BE2C (cell line): ENCODE results near the gene NPIPB6.

Source experiments
- DNase-seq: peaks from one replicate; pipeline ENCODE4 v3.0.0-alpha.2; 2020
- H3K27me3 ChIP-seq: fragments of 250-450 bp; sonication (Bioruptor Pico); 2 replicates; pipeline ENCODE4 v1.5.1; 2020; ENCODE audit warnings: mild to moderate bottlenecking
- H3K36me3 ChIP-seq: fragments of 250-450 bp; sonication (Bioruptor Pico); 2 replicates; pipeline ENCODE4 v1.5.1; 2020; ENCODE audit warnings: mild to moderate bottlenecking
- H3K4me1 ChIP-seq: fragments of 250-450 bp; sonication (Bioruptor Pico); 2 replicates; pipeline ENCODE4 v1.5.1; 2020
- H3K4me3 ChIP-seq: 2 replicates; pipeline ENCODE4 v1.5.1; 2011; ENCODE audit warnings: low read depth, low read length
- H3K9me3 ChIP-seq: fragments of 250-450 bp; sonication (Bioruptor Pico); 2 replicates; pipeline ENCODE4 v1.5.1; 2020
- TF ChIP-seq, protein P1 (sequence below): IDR thresholded peaks from 2 replicates; pipeline ENCODE4 v1.5.1; 2012; ENCODE audit warnings: mild to moderate bottlenecking, low read depth, low read length

The NPIPB6 gene

DNA sequence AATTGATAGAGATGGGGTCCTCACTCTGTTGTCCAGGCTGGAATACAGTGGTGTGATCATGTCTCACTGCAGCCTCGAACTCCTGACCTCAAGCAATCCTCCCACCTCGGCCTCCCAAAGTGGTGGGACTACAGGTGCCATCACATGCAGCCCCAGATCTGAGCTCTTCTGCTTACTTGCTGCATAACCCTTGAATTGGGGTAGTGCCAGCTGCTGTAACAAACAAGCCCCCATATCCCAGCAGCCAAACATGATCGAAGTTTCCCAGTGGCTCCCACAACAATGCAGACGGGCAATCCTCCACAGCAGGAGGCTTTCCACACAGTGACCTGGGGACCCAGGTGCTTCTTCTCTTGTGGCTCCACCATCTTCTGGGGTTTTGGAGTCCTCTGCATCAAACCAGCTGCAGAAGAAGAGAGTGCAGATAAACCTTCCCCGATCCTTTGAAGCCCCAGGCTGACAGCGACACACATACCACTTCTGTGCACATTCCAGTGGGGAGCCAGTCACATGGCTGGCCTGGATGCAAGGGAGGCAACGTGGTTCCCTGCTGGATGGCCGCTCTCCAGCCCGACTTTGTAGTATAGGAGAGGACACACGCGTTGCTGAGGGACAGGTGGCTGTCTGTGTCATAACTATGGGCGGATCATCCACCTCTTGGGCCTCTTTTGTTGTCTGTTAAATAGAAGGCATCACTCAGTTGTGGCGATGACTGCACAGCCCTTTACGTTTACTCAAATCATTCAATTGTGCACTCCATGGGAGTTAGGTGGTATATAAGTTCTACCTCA lies 54.3 kb downstream of the NPIPB6 start:
- no peak overlapping the region for H3K4me3 ChIP-seq
- no peak for DNase-seq
- H3K36me3 ChIP-seq, result no peaks in the 10 kb centered on the region
- H3K4me1 ChIP-seq, result no peaks in the 10 kb centered on the region
- TF ChIP-seq, protein P1, sequence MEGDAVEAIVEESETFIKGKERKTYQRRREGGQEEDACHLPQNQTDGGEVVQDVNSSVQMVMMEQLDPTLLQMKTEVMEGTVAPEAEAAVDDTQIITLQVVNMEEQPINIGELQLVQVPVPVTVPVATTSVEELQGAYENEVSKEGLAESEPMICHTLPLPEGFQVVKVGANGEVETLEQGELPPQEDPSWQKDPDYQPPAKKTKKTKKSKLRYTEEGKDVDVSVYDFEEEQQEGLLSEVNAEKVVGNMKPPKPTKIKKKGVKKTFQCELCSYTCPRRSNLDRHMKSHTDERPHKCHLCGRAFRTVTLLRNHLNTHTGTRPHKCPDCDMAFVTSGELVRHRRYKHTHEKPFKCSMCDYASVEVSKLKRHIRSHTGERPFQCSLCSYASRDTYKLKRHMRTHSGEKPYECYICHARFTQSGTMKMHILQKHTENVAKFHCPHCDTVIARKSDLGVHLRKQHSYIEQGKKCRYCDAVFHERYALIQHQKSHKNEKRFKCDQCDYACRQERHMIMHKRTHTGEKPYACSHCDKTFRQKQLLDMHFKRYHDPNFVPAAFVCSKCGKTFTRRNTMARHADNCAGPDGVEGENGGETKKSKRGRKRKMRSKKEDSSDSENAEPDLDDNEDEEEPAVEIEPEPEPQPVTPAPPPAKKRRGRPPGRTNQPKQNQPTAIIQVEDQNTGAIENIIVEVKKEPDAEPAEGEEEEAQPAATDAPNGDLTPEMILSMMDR, result no peak
- H3K27me3 ChIP-seq, result no peaks in the 10 kb centered on the region
- no peaks in the 10 kb centered on the region for H3K9me3 ChIP-seq

DNA sequence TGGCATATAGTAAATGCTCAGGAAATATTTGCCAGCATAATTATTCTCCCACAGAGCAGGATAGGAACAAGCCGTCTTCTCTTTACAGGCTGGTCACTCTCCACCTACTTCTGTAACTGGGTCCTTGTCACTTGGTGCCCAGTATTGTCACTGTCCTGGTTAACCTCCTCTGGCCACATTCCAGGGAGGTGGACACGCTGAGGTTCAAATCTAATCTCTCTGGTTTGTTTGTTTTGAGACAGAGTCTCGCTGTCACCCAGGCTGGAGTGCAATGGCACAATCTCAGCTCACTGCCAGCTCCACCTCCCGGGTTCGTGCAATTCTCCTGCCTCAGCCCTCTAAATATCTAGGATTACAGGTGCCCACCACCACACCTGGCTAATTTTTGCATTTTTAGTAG lies 55.4 kb downstream of the NPIPB6 start:
- TF ChIP-seq, protein P1, result no peak
- no peak for DNase-seq
- Histone ChIP-seq H3K9me3 (no peaks in the 10 kb centered on the region), H3K27me3 (no peaks in the 10 kb centered on the region), H3K4me3 (no peak overlapping the region), H3K36me3 (no peaks in the 10 kb centered on the region), H3K4me1 (no peaks in the 10 kb centered on the region)

DNA sequence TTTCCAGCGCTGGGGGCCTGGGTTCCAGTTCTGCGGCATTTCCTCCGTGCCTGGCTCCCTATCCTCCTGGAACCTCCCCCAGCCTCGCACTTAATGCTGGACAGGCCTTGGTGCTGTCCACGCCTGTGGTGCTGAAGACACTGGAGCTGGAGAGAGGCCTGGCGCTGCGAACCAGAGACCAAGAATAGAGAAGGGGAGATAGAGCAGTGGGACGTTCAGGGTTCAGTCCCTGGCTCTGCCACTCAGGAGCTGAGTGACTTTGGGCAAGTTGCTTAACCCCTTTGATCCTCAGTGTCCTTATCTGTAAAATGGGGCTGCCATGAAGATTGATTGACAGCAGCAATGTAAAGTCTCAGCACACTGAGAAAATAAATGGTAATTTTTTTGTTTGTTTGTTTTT lies 59.1 kb downstream of the NPIPB6 start:
- DNase-seq, result no peak
- no peaks in the 10 kb centered on the region for H3K27me3 ChIP-seq
- TF ChIP-seq, protein P1, result no peak

DNA sequence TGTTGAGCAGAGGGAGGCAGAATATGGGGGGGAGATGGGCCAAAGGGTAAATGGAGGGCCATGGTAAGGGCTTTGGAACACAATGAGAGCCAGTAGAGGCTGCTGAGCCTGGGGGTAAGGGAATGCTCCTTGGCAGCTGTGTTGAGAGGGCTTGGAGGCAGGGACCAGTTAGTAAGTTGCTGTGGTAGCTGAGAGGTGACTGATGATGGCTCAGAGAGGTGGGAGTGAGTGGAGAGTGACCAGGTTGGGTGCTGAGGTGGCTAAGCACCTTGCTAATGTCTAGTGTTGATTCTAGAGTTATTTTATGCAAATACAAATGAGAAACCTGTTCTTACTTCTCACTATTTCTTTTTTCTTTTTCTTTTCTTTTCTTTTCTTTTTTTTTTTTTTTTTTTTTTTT lies 60.2 kb downstream of the NPIPB6 start:
- no peaks in the 10 kb centered on the region for H3K9me3 ChIP-seq
- no peak overlapping the region for H3K4me3 ChIP-seq
- TF ChIP-seq, protein P1, result no peak
- H3K27me3 ChIP-seq, result no peaks in the 10 kb centered on the region
- no peaks in the 10 kb centered on the region for H3K36me3 ChIP-seq
- DNase-seq, result no peak
- no peaks in the 10 kb centered on the region for H3K4me1 ChIP-seq

More for the DNA sequence above, 59.1 kb downstream of the NPIPB6 start:
- Histone ChIP-seq H3K36me3 (no peaks in the 10 kb centered on the region), H3K4me1 (no peaks in the 10 kb centered on the region), H3K9me3 (no peaks in the 10 kb centered on the region), H3K4me3 (no peak overlapping the region)

DNA sequence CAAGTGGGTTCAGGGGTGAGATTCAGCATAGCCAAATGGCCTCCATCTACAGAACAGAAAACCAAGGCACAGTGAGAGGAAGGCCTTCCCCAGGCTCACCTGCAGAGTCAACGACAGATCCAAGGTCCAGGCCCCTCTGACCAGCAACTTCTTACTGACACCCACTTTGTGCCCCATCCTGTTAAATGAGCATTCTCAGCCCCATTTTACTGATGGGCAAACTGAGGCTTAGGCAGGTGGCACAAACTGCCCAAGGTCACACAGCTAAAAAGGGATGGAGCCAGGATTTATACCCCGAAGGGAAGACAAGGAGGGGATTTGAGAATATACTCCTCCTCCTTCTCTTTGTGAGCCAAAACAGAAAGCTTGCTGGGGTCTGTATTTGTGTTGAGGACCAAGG lies 61.7 kb downstream of the NPIPB6 start:
- Histone ChIP-seq H3K9me3 (no peaks in the 10 kb centered on the region), H3K27me3 (no peaks in the 10 kb centered on the region), H3K4me3 (no peak overlapping the region), H3K36me3 (no peaks in the 10 kb centered on the region), H3K4me1 (no peaks in the 10 kb centered on the region)
- no peak for DNase-seq
- TF ChIP-seq, protein P1, result no peak

DNA sequence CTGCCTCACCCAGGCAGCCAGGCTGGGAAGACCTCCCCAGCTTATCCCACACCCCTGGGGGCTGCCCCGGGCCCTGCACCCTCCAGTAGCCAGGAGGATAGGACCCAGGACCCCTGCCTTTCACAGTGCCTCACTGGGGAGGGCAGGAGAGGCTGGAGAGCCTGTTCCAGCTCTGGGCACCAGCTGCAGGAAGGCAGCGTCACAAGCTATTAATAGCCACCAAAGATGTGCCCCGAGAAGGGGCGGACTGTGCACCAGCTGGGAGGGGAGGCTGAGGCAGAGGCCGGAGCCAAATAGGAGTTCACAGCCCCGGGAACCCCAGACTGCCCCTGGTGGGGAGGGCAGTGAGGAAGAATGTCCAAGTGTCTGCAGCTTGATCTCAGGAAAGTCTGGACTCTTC lies 62.2 kb downstream of the NPIPB6 start:
- H3K36me3 ChIP-seq, result no peaks in the 10 kb centered on the region
- no peaks in the 10 kb centered on the region for H3K4me1 ChIP-seq
- H3K27me3 ChIP-seq, result no peaks in the 10 kb centered on the region
- no peak overlapping the region for H3K4me3 ChIP-seq
- no peak for DNase-seq
- TF ChIP-seq, protein P1, result no peak
- no peaks in the 10 kb centered on the region for H3K9me3 ChIP-seq
